ENCODE measurements around the gene HLA-DQA2.

Gene HLA-DQA2

GRCh38 chr6:32741031-32741960 lies at the start of gene HLA-DQA2:
TSS of gene HLA-DQA2 (plus strand) at chr6:32741391. CDS start at chr6:32741444, 53 bp downstream.
- TF ChIP-seq SNAI2 (CRISPR knock-in tag; IDR thresholded peaks at IDR 0.05) (no peak), ZFP3 (CRISPR knock-in tag; IDR thresholded peaks at IDR 0.05) (no peak), ZNF70 (CRISPR knock-in tag; IDR thresholded peaks at IDR 0.05) (no peak)
- TF ChIP-seq, protein P1, sequence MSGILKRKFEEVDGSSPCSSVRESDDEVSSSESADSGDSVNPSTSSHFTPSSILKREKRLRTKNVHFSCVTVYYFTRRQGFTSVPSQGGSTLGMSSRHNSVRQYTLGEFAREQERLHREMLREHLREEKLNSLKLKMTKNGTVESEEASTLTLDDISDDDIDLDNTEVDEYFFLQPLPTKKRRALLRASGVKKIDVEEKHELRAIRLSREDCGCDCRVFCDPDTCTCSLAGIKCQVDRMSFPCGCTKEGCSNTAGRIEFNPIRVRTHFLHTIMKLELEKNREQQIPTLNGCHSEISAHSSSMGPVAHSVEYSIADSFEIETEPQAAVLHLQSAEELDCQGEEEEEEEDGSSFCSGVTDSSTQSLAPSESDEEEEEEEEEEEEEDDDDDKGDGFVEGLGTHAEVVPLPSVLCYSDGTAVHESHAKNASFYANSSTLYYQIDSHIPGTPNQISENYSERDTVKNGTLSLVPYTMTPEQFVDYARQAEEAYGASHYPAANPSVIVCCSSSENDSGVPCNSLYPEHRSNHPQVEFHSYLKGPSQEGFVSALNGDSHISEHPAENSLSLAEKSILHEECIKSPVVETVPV (CRISPR knock-in tag; IDR thresholded peaks at IDR 0.05): no peak
- no peak for ATAC-seq

DNA sequence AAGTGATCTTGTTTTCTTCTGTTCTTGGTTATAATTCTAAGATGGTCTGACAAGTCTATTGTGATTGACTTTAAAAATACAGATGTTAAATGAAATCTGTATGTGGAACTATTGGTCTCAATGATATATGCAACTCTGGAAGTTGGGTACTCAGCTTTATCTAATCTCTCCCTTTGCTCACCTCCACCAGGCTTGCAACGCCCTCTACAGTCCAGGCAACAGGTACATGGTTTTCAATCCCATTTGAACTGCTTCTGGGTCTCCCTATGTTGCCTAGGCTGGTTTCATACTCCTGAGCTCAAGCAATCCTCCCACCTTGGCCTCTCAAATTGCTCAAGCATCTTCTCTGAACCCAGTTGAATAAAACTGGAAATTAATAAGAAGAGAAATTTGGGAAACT lies 49.2 kb upstream of the HLA-DQA2 start:
- TF ChIP-seq BACH2 (CRISPR knock-in tag; IDR thresholded peaks at IDR 0.05; ENCODE audit: borderline replicate concordance): no peak
- TF ChIP-seq ESRRG (CRISPR knock-in tag; IDR thresholded peaks at IDR 0.05): no peak
- TF ChIP-seq, protein P1 (CRISPR knock-in tag; IDR thresholded peaks at IDR 0.05): no peak
- TF ChIP-seq ZFP30 (CRISPR knock-in tag; IDR thresholded peaks at IDR 0.05): no peak
- TF ChIP-seq OSR1 (CRISPR knock-in tag; IDR thresholded peaks at IDR 0.05): no peak
- TF ChIP-seq ZFP3 (CRISPR knock-in tag; IDR thresholded peaks at IDR 0.05): no peak
- no peak for TF ChIP-seq CREB5 (CRISPR knock-in tag; IDR thresholded peaks at IDR 0.05; ENCODE audit: low read depth)
- TF ChIP-seq ARNTL (CRISPR knock-in tag; IDR thresholded peaks at IDR 0.05; ENCODE audit: borderline replicate concordance, low read depth): no peak
- TF ChIP-seq TCF4 (CRISPR knock-in tag; IDR thresholded peaks at IDR 0.05; ENCODE audit: borderline replicate concordance): no peak
- no peak for TF ChIP-seq SNAI2 (CRISPR knock-in tag; IDR thresholded peaks at IDR 0.05)
- TF ChIP-seq, protein P2, sequence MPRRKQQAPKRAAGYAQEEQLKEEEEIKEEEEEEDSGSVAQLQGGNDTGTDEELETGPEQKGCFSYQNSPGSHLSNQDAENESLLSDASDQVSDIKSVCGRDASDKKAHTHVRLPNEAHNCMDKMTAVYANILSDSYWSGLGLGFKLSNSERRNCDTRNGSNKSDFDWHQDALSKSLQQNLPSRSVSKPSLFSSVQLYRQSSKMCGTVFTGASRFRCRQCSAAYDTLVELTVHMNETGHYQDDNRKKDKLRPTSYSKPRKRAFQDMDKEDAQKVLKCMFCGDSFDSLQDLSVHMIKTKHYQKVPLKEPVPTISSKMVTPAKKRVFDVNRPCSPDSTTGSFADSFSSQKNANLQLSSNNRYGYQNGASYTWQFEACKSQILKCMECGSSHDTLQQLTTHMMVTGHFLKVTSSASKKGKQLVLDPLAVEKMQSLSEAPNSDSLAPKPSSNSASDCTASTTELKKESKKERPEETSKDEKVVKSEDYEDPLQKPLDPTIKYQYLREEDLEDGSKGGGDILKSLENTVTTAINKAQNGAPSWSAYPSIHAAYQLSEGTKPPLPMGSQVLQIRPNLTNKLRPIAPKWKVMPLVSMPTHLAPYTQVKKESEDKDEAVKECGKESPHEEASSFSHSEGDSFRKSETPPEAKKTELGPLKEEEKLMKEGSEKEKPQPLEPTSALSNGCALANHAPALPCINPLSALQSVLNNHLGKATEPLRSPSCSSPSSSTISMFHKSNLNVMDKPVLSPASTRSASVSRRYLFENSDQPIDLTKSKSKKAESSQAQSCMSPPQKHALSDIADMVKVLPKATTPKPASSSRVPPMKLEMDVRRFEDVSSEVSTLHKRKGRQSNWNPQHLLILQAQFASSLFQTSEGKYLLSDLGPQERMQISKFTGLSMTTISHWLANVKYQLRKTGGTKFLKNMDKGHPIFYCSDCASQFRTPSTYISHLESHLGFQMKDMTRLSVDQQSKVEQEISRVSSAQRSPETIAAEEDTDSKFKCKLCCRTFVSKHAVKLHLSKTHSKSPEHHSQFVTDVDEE (CRISPR knock-in tag; IDR thresholded peaks at IDR 0.05): no peak
- TF ChIP-seq PPARA (CRISPR knock-in tag; IDR thresholded peaks at IDR 0.05; ENCODE audit: borderline replicate concordance): no peak
- TF ChIP-seq RARB (CRISPR knock-in tag; IDR thresholded peaks at IDR 0.05): no peak
- TF ChIP-seq, protein P3, sequence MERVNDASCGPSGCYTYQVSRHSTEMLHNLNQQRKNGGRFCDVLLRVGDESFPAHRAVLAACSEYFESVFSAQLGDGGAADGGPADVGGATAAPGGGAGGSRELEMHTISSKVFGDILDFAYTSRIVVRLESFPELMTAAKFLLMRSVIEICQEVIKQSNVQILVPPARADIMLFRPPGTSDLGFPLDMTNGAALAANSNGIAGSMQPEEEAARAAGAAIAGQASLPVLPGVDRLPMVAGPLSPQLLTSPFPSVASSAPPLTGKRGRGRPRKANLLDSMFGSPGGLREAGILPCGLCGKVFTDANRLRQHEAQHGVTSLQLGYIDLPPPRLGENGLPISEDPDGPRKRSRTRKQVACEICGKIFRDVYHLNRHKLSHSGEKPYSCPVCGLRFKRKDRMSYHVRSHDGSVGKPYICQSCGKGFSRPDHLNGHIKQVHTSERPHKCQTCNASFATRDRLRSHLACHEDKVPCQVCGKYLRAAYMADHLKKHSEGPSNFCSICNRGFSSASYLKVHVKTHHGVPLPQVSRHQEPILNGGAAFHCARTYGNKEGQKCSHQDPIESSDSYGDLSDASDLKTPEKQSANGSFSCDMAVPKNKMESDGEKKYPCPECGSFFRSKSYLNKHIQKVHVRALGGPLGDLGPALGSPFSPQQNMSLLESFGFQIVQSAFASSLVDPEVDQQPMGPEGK (CRISPR knock-in tag; IDR thresholded peaks at IDR 0.05; ENCODE audit: borderline replicate concordance): no peak
- TF ChIP-seq ISL1 (CRISPR knock-in tag; IDR thresholded peaks at IDR 0.05): no peak
- ATAC-seq: no peak

- ATAC-seq: no peak
- no peak for TF ChIP-seq GLIS3 (CRISPR knock-in tag; IDR thresholded peaks at IDR 0.05)
- TF ChIP-seq, protein P2 (CRISPR knock-in tag; IDR thresholded peaks at IDR 0.05): no peak
- no peak for TF ChIP-seq ARNTL (CRISPR knock-in tag; IDR thresholded peaks at IDR 0.05; ENCODE audit: borderline replicate concordance, low read depth)
- TF ChIP-seq CSDC2 (CRISPR knock-in tag; IDR thresholded peaks at IDR 0.05): no peak
- no peak for TF ChIP-seq PPARA (CRISPR knock-in tag; IDR thresholded peaks at IDR 0.05; ENCODE audit: borderline replicate concordance)
- TF ChIP-seq ZNF565 (CRISPR knock-in tag; conservative IDR thresholded peaks at IDR 0.05; ENCODE audit: low read depth): no peak
- no peak for TF ChIP-seq ZC3H10 (CRISPR knock-in tag; IDR thresholded peaks at IDR 0.05)
- no peak for TF ChIP-seq ZFP3 (CRISPR knock-in tag; IDR thresholded peaks at IDR 0.05)
- TF ChIP-seq, protein P1 (CRISPR knock-in tag; IDR thresholded peaks at IDR 0.05): no peak
- TF ChIP-seq ISL1 (CRISPR knock-in tag; IDR thresholded peaks at IDR 0.05): no peak
- TF ChIP-seq SNAI2 (CRISPR knock-in tag; IDR thresholded peaks at IDR 0.05): no peak
- no peak for TF ChIP-seq OSR1 (CRISPR knock-in tag; IDR thresholded peaks at IDR 0.05)
- no peak for TF ChIP-seq ZNF70 (CRISPR knock-in tag; IDR thresholded peaks at IDR 0.05)
- no peak for TF ChIP-seq TCF4 (CRISPR knock-in tag; IDR thresholded peaks at IDR 0.05; ENCODE audit: borderline replicate concordance)
- no peak for TF ChIP-seq CREB5 (CRISPR knock-in tag; IDR thresholded peaks at IDR 0.05; ENCODE audit: low read depth)
These were observed 44.2 kb upstream of the HLA-DQA2 start for GRCh38 chr6:32697031-32697430.
